HG03039 (cell line): ENCODE measurements around the gene SLC26A3.

Experiments
- ATAC-seq: cut with Tn5 transposase; IDR thresholded peaks from one replicate; pipeline ENCODE4 v1.9.1; 2021; ENCODE audit warnings: mild to moderate bottlenecking, moderate library complexity; ENCODE audit not compliant: unreplicated experiment

SLC26A3 gene

GRCh38 chr7:107754642-107755041 lies 48.4 kb downstream of the SLC26A3 start:
- no peak for ATAC-seq

- no peak for ATAC-seq
Measured at GRCh38 chr7:107751113-107751512, 51.9 kb downstream of the SLC26A3 start.

- ATAC-seq: no peak
Measured at GRCh38 chr7:107746006-107746405, 57.0 kb downstream of the SLC26A3 start.

- peak; percentile 24 for ATAC-seq
Measured at GRCh38 chr7:107744345-107744750, 58.7 kb downstream of the SLC26A3 start.

- ATAC-seq: peak; percentile 91
Measured at GRCh38 chr7:107743567-107744344, 59.3 kb downstream of the SLC26A3 start, which contains the start of gene CBLL1. TSS of gene CBLL1 (plus strand) at chr7:107744142. CDS start at chr7:107744164, 22 bp downstream.

- ATAC-seq: peak; percentile 33
Measured at GRCh38 chr7:107742678-107743566, 60.1 kb downstream of the SLC26A3 start.

GRCh38 chr7:107728276-107728675 lies 74.7 kb downstream of the SLC26A3 start:
- ATAC-seq: no peak

GRCh38 chr7:107726356-107727130 lies 76.5 kb downstream of the SLC26A3 start:
- ATAC-seq: no peak

GRCh38 chr7:107725138-107725740 lies 77.8 kb downstream of the SLC26A3 start:
- ATAC-seq: no peak

- ATAC-seq: no peak
Measured at GRCh38 chr7:107723255-107723654, 79.8 kb downstream of the SLC26A3 start.

- no peak for ATAC-seq
Measured at GRCh38 chr7:107721286-107721685, 81.7 kb downstream of the SLC26A3 start.

- ATAC-seq: no peak
Measured at GRCh38 chr7:107718456-107719193, 84.4 kb downstream of the SLC26A3 start.

- no peak for ATAC-seq
Measured at GRCh38 chr7:107715531-107715930, 87.5 kb downstream of the SLC26A3 start.
